GM21360 (cell line): Measurements from ENCODE around the gene KCNQ2.
"Not testable (repeated sequence)": the region's sequence is repeated elsewhere in the genome, so short reads cannot be mapped to it uniquely, and the experiment has no call there.

Experiments
- ATAC-seq: cut with Tn5 transposase; IDR thresholded peaks from one replicate; pipeline ENCODE4 v1.9.1; 2021; ENCODE audit warnings: mild to moderate bottlenecking, moderate library complexity; ENCODE audit not compliant: unreplicated experiment

The KCNQ2 gene

GRCh38 chr20:63491078-63491477 is 18.6 kb upstream of the KCNQ2 start:
- no peak for ATAC-seq

- ATAC-seq, result no peak
Observed at GRCh38 chr20:63490416-63490815, 18.0 kb upstream of the KCNQ2 start.

DNA sequence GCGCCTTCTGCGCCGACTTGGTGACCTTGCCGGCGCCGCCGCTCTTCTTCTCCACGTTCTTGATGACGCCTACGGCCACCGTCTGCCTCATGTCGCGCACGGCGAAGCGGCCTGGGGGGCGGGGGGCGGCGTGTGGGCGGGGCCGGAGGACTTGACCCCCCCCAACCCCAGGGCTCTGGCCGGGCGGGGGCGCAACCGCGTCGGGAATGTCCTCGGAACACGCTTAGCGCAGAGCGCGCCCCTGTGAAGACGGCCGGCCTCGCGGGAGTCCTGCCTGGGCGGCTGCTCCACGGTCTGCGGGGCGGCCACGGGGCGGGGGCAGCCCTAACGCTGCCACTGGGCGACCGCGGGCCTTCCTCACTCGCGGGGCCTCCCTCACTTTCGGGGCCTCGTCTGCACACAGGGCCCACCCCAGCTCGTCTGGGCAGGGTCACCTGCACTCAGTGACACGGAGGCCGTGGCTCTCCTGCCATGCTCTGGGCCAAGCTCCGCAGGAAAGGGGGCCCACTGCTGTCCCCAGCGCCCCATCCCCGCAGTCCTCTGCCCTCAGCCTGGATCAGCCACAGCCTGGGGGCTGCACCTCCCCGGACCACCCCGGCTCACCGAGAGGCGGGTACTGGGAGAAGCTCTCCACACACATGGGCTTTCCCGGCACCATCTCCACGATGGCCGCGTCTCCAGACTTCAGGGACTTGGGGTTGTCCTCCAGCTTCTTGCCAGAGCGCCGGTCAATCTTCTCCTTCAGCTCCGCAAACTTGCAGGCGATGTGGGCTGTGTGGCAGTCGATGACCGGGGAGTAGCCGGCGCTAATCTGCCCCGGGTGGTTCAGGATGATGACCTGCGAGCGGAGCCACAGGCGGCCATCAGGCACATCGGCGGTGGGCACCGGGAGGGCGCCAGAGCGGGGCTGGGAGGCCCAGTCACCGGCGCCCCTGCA is 16.1 kb upstream of the KCNQ2 start:
- no peak for ATAC-seq

DNA sequence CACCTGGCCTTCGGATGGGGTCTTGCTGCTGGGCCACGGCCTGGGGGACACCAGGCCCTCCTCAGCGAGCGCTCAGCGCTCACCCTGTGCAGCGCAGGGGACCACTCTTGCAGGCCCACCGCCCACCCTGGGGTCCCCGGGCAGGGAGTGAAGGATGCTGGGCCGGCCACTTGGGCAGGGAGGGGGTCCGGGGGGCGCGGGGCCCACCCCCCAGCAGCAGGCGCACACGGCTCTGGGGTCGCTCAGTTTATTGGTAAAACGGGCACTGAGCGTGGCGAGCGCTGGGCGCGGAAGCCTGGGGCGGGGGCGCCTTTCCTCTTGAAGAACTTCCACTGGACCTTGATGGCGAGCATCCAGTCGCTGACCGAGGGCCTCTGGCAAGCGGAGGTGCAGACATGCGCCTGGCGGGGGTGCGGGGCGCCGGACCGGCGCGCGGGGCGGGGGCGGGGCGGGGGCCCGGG is 15.4 kb upstream of the KCNQ2 start:
- ATAC-seq, result no peak

- ATAC-seq, result no peak
Observed at GRCh38 chr20:63487116-63487764, 14.8 kb upstream of the KCNQ2 start.

GRCh38 chr20:63486300-63486855 is 13.9 kb upstream of the KCNQ2 start:
- no peak for ATAC-seq

GRCh38 chr20:63484651-63485403 is 12.4 kb upstream of the KCNQ2 start:
- no peak for ATAC-seq

GRCh38 chr20:63484236-63484635 is 11.8 kb upstream of the KCNQ2 start:
- no peak for ATAC-seq

- ATAC-seq, result no peak
Observed at GRCh38 chr20:63483834-63484233, 11.4 kb upstream of the KCNQ2 start.

DNA sequence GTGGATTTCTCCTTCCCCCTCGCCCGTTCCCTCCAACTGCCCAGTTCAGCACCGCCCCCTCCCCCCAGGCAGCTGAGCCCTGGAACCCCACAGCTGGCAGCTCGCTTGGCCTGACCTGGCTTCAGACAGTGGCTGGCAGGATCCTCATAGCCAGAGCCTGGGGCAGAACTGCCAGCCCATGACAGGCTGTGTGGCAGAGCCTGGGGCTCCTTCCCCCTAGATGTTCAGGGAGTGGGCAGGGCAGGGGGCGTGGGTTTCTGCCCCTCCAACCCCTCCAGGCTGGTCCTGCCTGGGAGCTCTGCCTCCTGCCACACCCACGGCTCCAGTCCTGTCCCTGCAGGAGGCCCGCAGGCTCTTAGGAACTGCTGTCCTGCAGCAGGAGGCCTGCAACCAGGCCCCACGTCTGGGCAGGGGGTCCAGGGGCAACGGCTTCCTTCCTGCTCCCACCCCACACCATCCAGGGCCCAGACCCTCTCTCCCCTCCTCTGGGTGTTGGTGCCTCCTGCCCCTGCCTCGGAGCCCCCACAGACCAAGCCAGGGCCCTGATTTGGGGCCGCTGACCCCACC is 9.6 kb upstream of the KCNQ2 start:
- ATAC-seq, result no peak

GRCh38 chr20:63481503-63481902 is 9.0 kb upstream of the KCNQ2 start:
- ATAC-seq, result no peak

GRCh38 chr20:63479695-63480419 is 7.4 kb upstream of the KCNQ2 start:
- ATAC-seq, result not testable (repeated sequence)

DNA sequence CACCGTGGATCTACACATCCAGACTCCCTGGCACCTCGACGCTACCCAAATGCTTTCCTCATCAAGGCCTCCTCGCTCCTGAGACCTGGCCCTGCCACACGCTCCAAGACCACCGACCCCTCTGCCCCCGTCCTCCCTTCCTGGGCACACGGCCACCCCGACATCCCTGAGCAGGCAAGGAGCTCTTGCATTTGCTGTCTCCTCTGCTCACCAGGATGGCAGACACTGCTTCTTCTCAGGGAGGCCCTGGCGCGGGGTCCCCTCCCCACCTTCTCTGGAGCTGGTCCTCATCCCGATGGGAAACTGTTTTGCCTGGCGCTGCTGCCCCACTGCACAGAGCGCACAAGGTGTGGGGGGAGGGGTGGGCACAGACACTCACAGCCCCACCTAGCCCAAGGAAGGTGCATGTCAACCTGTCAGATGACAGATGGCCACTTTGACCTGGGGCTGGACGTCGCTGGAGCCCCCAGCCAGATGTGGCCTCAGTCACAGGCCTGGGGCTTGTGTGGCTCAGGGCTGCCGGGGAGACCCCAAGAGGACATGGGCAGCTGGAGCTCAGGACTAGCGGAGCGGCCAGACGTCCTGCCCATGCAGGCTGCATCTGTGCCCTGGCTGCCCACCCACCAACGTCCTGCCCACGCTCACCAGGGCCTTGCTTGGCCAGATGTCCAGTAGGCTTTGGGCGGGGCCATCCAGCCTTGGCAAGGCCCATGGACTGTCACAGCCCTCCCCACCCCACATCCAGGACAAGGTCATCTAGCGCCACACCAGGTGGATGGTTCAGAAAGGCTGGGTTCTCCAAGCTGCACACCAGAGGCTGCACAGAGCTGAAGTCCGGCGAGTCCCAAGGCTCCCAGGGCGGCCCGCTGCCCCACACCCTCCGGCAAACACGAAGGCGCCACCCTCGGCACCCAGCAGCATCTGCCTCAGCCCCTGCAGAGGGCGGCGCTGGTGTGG is 6.2 kb upstream of the KCNQ2 start:
- no peak for ATAC-seq

DNA sequence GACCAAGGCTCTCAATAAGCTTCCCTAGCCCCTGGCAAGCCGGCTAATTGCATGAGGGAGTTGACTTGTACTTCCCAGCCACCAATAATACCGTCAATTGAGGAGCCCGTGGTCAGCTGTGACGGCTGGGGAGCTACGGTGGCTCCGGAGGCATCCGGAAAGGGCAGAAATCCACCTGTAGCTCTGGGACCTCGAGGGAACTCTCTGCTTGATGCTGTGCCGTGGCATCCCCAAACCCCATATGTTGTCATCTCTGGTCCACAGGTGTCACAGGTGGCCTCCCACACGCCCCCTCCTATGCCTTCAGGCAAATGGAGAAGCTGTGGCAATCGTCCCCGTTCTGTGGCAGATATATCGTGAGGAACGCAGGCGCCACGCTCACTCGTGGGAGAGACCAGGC is 5.5 kb upstream of the KCNQ2 start:
- ATAC-seq, result no peak

GRCh38 chr20:63477061-63477616 is 4.7 kb upstream of the KCNQ2 start:
- ATAC-seq, result no peak

GRCh38 chr20:63475209-63475608 is 2.8 kb upstream of the KCNQ2 start:
- ATAC-seq, result no peak

DNA sequence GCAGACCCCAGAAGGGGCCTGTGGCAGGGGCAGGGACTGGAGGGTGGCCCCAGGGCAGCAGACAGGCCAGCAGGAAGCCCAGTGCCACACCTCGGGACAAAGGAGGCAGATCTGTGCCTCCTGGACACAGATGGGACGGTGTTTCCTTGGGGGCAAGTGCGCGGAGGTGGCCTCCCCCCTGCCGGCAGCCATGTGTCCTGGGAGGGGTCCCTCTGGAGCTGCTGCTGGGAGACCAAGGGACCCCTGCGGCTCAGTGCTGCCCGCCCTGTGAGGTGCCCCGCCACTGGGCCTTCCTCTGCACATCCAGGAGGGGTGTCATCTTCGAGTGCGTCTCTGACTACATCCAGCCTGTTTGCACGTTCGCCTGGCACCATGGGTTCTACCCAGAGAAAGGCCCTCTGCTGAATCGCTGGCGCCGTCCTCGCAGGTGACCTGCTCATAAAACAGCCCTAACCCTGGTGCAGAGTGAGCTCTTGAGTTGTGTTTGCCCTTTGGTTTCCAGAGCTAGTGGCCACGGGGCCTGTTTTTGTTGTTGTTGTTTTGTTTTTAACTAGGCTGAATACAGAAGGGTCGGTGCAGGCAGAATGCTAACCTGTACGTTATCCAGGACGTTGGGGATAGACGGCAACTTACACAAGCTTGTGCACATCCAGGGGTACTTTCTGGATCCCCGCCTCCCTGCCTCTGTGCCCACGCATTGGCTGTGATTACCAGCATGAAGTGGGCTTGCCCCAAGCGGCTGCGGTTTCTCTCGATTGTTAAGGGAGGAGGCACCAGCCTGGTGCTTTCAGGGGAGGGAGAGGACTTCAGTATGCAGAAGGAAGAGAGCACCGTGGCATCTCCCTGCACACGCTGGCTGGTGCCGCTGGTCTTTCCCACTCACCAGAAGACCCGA is 1.3 kb upstream of the KCNQ2 start:
- ATAC-seq, result no peak
